ENCODE measurements around the gene ATN1.
"Not testable (repeated sequence)": the region's sequence is repeated elsewhere in the genome, so short reads cannot be mapped to it uniquely, and the experiment has no call there.

Gene ATN1

DNA sequence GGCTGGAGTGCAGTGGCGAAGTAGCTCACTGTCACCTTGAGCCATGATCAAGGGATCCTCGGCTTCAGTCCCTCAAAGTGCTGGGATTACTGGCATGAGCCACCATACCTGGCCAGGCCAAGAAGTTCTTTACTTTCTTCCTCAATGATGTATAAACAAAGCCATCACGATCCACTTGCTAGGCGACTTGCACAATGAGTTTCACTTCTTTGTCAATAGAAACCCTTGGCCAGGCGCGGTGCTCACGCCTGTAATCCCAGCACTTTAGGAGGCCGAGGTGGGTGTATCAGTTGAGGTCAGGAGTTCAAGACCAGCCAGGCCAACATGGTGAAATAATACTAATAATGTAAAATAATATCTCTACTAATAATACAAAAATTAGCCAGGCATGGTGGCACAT is 40.3 kb upstream of the ATN1 start:
- DNase-seq (ENCODE audit: extremely low read depth, insufficient read length): no peak
- TF ChIP-seq, protein P1, sequence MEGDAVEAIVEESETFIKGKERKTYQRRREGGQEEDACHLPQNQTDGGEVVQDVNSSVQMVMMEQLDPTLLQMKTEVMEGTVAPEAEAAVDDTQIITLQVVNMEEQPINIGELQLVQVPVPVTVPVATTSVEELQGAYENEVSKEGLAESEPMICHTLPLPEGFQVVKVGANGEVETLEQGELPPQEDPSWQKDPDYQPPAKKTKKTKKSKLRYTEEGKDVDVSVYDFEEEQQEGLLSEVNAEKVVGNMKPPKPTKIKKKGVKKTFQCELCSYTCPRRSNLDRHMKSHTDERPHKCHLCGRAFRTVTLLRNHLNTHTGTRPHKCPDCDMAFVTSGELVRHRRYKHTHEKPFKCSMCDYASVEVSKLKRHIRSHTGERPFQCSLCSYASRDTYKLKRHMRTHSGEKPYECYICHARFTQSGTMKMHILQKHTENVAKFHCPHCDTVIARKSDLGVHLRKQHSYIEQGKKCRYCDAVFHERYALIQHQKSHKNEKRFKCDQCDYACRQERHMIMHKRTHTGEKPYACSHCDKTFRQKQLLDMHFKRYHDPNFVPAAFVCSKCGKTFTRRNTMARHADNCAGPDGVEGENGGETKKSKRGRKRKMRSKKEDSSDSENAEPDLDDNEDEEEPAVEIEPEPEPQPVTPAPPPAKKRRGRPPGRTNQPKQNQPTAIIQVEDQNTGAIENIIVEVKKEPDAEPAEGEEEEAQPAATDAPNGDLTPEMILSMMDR (IDR thresholded peaks at IDR 0.05; ENCODE audit: insufficient read depth, low read length, poor library complexity, severe bottlenecking): no peak
- peaks cover 8% of the 10 kb centered on the region for H3K36me3 ChIP-seq (ENCODE audit: control insufficient read depth, insufficient read depth, low read length)

DNA sequence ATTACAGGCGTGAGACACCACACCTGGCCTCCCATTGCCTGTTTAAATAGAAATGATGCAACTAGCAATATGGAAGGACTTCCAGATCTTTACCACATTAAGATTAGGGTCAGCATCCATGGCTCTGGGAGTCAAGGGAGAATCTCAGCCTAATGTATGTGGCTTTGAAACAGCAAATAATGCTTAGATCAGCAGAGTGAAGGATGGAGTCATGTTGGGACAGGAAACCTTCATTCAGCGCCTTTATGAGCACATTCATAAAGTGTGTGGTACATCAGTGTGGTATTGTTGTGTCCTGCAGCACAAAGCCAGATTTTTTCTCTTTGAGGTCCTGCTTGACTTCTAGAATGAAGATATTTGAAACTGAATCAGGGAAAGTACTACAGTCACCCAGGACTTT is 39.4 kb upstream of the ATN1 start:
- no peak overlapping the region for H3K4me3 ChIP-seq (replicated peaks; ENCODE audit: low read depth, low read length)
- TF ChIP-seq, protein P1 (IDR thresholded peaks at IDR 0.05; ENCODE audit: insufficient read depth, low read length, poor library complexity, severe bottlenecking): no peak
- H3K36me3 ChIP-seq (ENCODE audit: control insufficient read depth, insufficient read depth, low read length): peaks cover 8% of the 10 kb centered on the region
- no peak for DNase-seq (ENCODE audit: extremely low read depth, insufficient read length)
- no peaks in the 10 kb centered on the region for H3K27me3 ChIP-seq (replicated peaks; ENCODE audit: control insufficient read depth, insufficient read depth, low read length)

More for the DNA sequence above, 40.3 kb upstream of the ATN1 start:
- H3K27me3 ChIP-seq (replicated peaks; ENCODE audit: control insufficient read depth, insufficient read depth, low read length): no peaks in the 10 kb centered on the region
- H3K4me3 ChIP-seq (replicated peaks; ENCODE audit: low read depth, low read length): no peak overlapping the region

DNA sequence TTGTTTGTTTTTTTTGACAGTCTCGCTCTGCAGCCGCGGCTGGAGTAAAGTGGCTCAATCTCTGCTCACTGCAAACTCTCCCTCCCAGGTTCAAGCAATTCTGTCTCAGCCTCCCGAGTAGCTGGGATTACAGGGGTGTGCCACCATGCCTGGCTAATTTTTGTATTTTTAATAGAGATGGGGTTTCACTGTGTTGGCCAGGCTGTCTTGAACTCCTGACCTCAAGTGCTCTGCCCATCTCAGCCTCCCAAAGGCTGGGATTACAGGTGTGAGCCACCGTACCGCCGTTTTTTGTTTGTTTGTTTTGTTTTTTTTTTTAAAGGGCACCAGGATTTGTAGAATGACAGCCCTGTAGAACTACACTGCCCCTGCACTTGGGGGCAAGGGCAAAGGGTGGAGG is 39.0 kb upstream of the ATN1 start:
- not testable (repeated sequence) for H3K27me3 ChIP-seq (replicated peaks; ENCODE audit: control insufficient read depth, insufficient read depth, low read length); H3K4me3 ChIP-seq (replicated peaks; ENCODE audit: low read depth, low read length); DNase-seq (ENCODE audit: extremely low read depth, insufficient read length); H3K36me3 ChIP-seq (ENCODE audit: control insufficient read depth, insufficient read depth, low read length)

DNA sequence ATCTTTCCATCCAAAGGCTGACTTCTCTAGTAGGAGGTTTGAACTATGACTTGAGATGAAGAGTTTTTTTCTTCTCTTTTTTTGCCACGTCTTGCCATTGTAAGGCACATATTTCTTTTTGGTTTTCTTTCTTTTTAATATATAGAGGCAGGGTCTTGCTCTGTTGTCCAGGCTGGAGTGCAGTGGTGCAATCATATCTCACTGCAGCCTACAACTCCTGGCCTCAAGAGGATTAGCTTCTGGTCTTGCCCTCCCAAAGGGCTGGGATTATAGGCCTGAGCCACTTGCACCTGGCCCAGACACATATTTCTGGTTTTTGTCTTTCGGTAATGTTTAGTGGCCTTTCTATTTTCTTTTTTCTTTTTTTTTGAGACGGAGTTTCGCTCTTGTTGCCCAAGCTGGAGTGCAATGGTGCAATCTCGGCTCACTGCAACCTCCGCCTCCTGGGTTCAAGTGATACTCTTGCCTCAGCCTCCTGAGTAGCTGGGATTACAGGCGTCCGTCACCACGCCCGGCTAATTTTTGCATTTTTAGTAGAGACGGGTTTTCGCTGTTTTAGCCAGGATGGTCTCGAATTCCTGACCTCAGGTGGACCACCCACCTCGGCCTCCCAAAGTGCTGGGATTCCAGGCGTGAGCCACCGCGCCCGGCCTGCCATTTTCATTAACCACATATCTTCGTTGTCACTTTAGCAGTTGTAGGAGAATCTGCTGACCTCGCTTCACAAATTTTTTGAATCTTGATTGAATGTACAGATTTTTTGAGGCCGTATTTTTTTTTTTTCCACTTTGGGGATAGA is 37.8 kb upstream of the ATN1 start:
- H3K27me3 ChIP-seq (replicated peaks; ENCODE audit: control insufficient read depth, insufficient read depth, low read length); DNase-seq (ENCODE audit: extremely low read depth, insufficient read length); H3K36me3 ChIP-seq (ENCODE audit: control insufficient read depth, insufficient read depth, low read length); H3K4me3 ChIP-seq (replicated peaks; ENCODE audit: low read depth, low read length): not testable (repeated sequence)

DNA sequence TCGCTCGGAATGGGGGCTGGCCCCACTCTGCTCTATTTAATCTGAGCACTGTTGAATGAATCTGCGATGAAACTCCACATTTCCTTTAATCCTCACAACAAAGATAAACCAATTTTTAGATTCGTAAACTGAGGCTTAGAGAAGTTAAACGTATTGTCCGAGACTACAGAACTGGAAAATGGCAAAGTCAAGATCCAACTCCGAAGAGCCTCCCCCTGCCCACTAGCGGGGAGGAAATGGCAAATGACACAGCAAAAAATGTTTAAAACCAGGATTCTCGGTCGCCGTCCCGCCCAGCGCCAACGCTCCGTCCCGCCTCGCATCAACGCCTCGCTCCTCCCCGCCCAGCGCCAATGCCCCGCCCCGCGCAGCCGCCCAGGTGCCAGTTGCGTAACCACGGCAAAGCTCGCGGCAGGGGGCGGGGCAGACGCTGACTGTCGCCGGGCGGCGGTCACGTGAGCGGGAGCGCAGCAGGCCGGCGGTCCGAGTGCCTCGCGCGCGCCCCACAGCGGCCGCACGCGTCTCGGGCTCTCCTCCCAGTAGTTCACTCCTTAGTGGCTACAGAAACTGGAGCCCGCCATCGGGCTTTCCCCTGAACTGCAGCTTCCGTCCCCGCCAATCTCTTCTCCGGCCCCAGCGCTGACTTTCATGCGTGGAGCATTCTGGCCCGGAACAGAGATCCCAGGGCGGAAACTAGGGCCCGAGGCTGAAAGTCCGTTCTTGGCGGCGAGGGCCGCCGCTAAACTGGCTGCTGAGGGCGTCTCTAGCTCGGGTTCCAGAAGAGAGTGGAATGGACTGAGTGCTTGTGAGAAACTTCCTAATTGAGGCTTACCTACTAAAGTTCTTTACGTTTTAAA is 36.7 kb upstream of the ATN1 start:
- DNase-seq (ENCODE audit: extremely low read depth, insufficient read length): peak; percentile 98
- Histone ChIP-seq H3K4me3 (replicated peaks; ENCODE audit: low read depth, low read length) (peak overlapping the region; percentile 63), H3K27me3 (replicated peaks; ENCODE audit: control insufficient read depth, insufficient read depth, low read length) (no peaks in the 10 kb centered on the region), H3K36me3 (ENCODE audit: control insufficient read depth, insufficient read depth, low read length) (no peaks in the 10 kb centered on the region)
- TF ChIP-seq, protein P1 (IDR thresholded peaks at IDR 0.05; ENCODE audit: insufficient read depth, low read length, poor library complexity, severe bottlenecking): peak; percentile 56

DNA sequence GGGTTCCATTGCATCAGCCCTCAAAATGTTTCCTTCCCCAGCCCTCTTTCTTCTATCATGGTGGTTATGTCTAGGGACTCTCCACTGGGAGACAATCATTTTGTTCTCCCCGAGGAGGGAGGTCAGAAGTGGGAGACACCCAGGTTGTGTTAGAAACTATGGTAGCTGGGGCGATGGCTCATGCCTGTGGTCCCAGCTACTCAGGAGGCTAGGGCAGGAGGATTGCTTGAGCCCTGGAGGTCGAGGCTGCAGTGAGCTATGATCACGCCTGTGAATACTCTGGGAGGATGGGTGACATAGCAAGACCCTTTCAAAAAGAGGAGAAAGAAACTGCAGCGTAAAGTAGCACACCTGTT is 36.1 kb upstream of the ATN1 start:
- H3K36me3 ChIP-seq (ENCODE audit: control insufficient read depth, insufficient read depth, low read length): no peaks in the 10 kb centered on the region
- no peaks in the 10 kb centered on the region for H3K27me3 ChIP-seq (replicated peaks; ENCODE audit: control insufficient read depth, insufficient read depth, low read length)
- H3K4me3 ChIP-seq (replicated peaks; ENCODE audit: low read depth, low read length): peak overlapping the region; percentile 55
- no peak for DNase-seq (ENCODE audit: extremely low read depth, insufficient read length)
- TF ChIP-seq, protein P1 (IDR thresholded peaks at IDR 0.05; ENCODE audit: insufficient read depth, low read length, poor library complexity, severe bottlenecking): no peak

DNA sequence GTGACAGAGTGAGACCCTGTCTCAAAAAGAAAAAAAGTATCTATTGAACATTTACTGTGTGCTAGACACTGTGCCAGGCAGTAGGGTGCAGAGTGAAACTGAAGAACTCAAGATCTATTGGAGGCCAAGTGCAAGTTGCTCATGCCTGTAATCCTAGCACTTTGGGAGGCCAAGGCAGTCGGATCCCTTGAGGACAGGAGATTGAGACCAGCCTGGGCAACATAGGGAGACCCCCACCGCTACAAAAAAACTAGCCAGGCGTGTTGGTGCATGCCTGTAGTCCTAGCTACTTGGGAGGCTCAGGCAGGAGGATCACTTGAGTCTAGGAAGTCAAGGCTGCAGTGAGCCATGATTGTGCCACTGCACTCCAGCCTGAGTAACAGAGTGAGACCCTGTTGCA is 35.1 kb upstream of the ATN1 start:
- H3K36me3 ChIP-seq (ENCODE audit: control insufficient read depth, insufficient read depth, low read length); DNase-seq (ENCODE audit: extremely low read depth, insufficient read length); H3K27me3 ChIP-seq (replicated peaks; ENCODE audit: control insufficient read depth, insufficient read depth, low read length); H3K4me3 ChIP-seq (replicated peaks; ENCODE audit: low read depth, low read length): not testable (repeated sequence)
